ENCODE measurements around the gene IQCM. TPM values are rescaled to one million over a fixed set of nuclear protein-coding genes. Genes with fewer than 3 reads are reported as not detected.

Gene IQCM
- polyA plus RNA-seq, 3 donors = not detected

DNA sequence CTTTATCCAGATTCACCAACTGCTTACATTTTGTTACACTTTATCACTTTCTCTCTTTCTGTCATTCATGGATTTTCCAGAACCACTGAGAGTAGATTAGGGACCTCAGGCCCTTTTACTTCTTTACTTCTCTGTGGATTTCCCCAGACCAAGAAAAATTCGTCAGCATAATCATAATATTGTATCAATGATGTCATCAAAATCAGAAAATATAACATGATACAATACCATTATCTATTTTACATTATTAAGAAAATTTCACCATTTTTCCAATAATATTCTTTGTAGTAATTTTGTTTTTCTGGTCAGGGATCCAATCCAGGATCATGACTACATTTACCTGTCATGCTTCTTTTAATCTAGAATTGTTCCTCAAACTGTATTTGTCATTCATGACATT, 494.2 kb downstream of the IQCM start:
- no peaks in the 10 kb centered on the region for H3K4me1 ChIP-seq (ENCODE audit: control insufficient read depth in 1 of 2, insufficient read depth in 2 of 2, low read length in 2 of 2)
- intact Hi-C loops (cut with micrococcal nuclease) = no loop called here
- no peak overlapping the region for H2AFZ ChIP-seq (ENCODE audit: insufficient read depth, low read depth, low read length, poor library complexity, severe bottlenecking)
- Mint-ChIP-seq H3K27ac (no peak overlapping the region), H3K27me3 (ENCODE audit: low read depth in 3 of 3) (no peaks in the 10 kb centered on the region), H3K4me3 (no peak overlapping the region), H3K9me3 (peaks cover 2 to 17% (median 8%) of the 10 kb centered on the region in 7 donors), H3K4me1 (no peaks in the 10 kb centered on the region), H3K36me3 (no peaks in the 10 kb centered on the region)
- H3K4me2 ChIP-seq (replicated peaks; ENCODE audit: extremely low read depth, low read length, poor library complexity, severe bottlenecking) = no peak overlapping the region
- no CpG with 5 or more reads among the region's 1 CpG for WGBS (ENCODE audit: insufficient coverage)
- no peak overlapping the region for H3K4me3 ChIP-seq (replicated peaks in 1 of 3; ENCODE audit: low read depth in 2 of 3, low read length in 3 of 3)
- no peaks in the 10 kb centered on the region for H3K79me2 ChIP-seq (ENCODE audit: insufficient read depth, low read length)
- no peak overlapping the region for H3K27ac ChIP-seq (ENCODE audit: low read depth in 1 of 2, low read length in 2 of 2)
- DNase-seq = no peak
- no peaks in the 10 kb centered on the region for H4K20me1 ChIP-seq (ENCODE audit: insufficient read depth, low read length)
- H3K36me3 ChIP-seq (replicated peaks in 1 of 2; ENCODE audit: control insufficient read depth in 1 of 2, insufficient read depth in 2 of 2, low read length in 2 of 2) = no peaks in the 10 kb centered on the region
- TF ChIP-seq, protein P1, sequence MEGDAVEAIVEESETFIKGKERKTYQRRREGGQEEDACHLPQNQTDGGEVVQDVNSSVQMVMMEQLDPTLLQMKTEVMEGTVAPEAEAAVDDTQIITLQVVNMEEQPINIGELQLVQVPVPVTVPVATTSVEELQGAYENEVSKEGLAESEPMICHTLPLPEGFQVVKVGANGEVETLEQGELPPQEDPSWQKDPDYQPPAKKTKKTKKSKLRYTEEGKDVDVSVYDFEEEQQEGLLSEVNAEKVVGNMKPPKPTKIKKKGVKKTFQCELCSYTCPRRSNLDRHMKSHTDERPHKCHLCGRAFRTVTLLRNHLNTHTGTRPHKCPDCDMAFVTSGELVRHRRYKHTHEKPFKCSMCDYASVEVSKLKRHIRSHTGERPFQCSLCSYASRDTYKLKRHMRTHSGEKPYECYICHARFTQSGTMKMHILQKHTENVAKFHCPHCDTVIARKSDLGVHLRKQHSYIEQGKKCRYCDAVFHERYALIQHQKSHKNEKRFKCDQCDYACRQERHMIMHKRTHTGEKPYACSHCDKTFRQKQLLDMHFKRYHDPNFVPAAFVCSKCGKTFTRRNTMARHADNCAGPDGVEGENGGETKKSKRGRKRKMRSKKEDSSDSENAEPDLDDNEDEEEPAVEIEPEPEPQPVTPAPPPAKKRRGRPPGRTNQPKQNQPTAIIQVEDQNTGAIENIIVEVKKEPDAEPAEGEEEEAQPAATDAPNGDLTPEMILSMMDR (IDR thresholded peaks at IDR 0.05) = no peak
- peaks cover 0 to 7% of the 10 kb centered on the region in 2 donors for H3K9me3 ChIP-seq (replicated peaks in 1 of 2; ENCODE audit: control insufficient read depth in 1 of 2, insufficient read depth in 1 of 2, low read length in 2 of 2)
- no peaks in the 10 kb centered on the region for H3K27me3 ChIP-seq (ENCODE audit: control insufficient read depth in 2 of 2, insufficient read depth in 2 of 2, low read length in 2 of 2)
- H3K9ac ChIP-seq (ENCODE audit: insufficient read depth, low read length, poor library complexity, severe bottlenecking) = no peak overlapping the region

DNA sequence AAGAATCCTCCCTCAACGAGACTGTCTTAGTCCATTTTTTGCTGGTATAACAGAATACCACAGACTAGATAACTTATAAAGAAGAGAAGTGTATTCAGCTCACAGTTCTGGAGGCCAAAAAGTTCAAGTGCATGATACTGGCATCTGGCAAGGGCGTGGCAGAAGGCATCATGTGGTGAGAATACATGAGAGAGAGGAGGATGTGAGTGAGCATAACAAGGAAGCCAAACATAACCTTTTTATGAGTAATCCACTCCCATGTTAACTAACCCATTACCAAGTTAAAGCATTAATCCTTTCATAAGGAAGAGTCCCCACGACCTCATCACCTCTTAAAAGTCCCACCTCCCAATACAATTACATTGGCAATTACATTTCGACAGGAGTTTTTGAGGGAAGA, 504.6 kb downstream of the IQCM start:
- peaks cover 3 to 8% of the 10 kb centered on the region in 2 donors for H3K9me3 ChIP-seq (replicated peaks in 1 of 2; ENCODE audit: control insufficient read depth in 1 of 2, insufficient read depth in 1 of 2, low read length in 2 of 2)
- H3K27me3 ChIP-seq (ENCODE audit: control insufficient read depth in 2 of 2, insufficient read depth in 2 of 2, low read length in 2 of 2) = no peaks in the 10 kb centered on the region
- no peaks in the 10 kb centered on the region for H3K36me3 ChIP-seq (replicated peaks in 1 of 2; ENCODE audit: control insufficient read depth in 1 of 2, insufficient read depth in 2 of 2, low read length in 2 of 2)
- no peaks in the 10 kb centered on the region for H3K79me2 ChIP-seq (ENCODE audit: insufficient read depth, low read length)
- no peaks in the 10 kb centered on the region for H3K36me3 Mint-ChIP-seq
- peaks cover 3 to 9% (median 5%) of the 10 kb centered on the region in 7 donors for H3K9me3 Mint-ChIP-seq
- WGBS (ENCODE audit: insufficient coverage) = no CpG with 5 or more reads among the region's 4 CpGs
- no peaks in the 10 kb centered on the region for H3K4me1 Mint-ChIP-seq
- H3K27me3 Mint-ChIP-seq (ENCODE audit: low read depth in 3 of 3) = no peaks in the 10 kb centered on the region
- no peak for DNase-seq
- intact Hi-C loops (cut with micrococcal nuclease) = no loop called here
- H3K4me3 ChIP-seq (replicated peaks in 1 of 3; ENCODE audit: low read depth in 2 of 3, low read length in 3 of 3) = no peak overlapping the region
- H3K27ac ChIP-seq (ENCODE audit: low read depth in 1 of 2, low read length in 2 of 2) = no peak overlapping the region
- no peak overlapping the region for H3K9ac ChIP-seq (ENCODE audit: insufficient read depth, low read length, poor library complexity, severe bottlenecking)
- no peaks in the 10 kb centered on the region for H4K20me1 ChIP-seq (ENCODE audit: insufficient read depth, low read length)
- H3K4me1 ChIP-seq (ENCODE audit: control insufficient read depth in 1 of 2, insufficient read depth in 2 of 2, low read length in 2 of 2) = no peaks in the 10 kb centered on the region
- TF ChIP-seq, protein P1 (IDR thresholded peaks at IDR 0.05) = no peak
- H3K4me3 Mint-ChIP-seq = no peak overlapping the region
- no peak overlapping the region for H2AFZ ChIP-seq (ENCODE audit: insufficient read depth, low read depth, low read length, poor library complexity, severe bottlenecking)
- no peak overlapping the region for H3K4me2 ChIP-seq (replicated peaks; ENCODE audit: extremely low read depth, low read length, poor library complexity, severe bottlenecking)
- H3K27ac Mint-ChIP-seq = no peak overlapping the region

All from CD14-positive monocyte (primary cell).